WERI-Rb-1 (cell line): ENCODE results near the gene RARS1.

Experiments used
- DNase-seq: peaks from one replicate; pipeline ENCODE4 v3.0.0-alpha.2; 2020
- H3K27ac ChIP-seq: fragments of 250-450 bp; sonication (Bioruptor Pico); 2 replicates; pipeline ENCODE4 v1.5.1; 2020; ENCODE audit warnings: mild to moderate bottlenecking, moderate library complexity
- H3K27me3 ChIP-seq: fragments of 250-450 bp; sonication (Bioruptor Pico); 2 replicates; pipeline ENCODE4 v1.5.1; 2021; ENCODE audit warnings: mild to moderate bottlenecking, low read depth, moderate library complexity; ENCODE audit not compliant: insufficient read depth, severe bottlenecking
- H3K36me3 ChIP-seq: fragments of 250-450 bp; sonication (Bioruptor Pico); 2 replicates; pipeline ENCODE4 v1.5.1; 2020; ENCODE audit warnings: mild to moderate bottlenecking, moderate library complexity
- H3K4me3 ChIP-seq: 2 replicates; pipeline ENCODE4 v1.5.1; 2011; ENCODE audit warnings: low read depth, mild to moderate bottlenecking, control low read depth, low read length
- H3K9me3 ChIP-seq: fragments of 250-450 bp; sonication (Bioruptor Pico); 2 replicates; pipeline ENCODE4 v1.5.1; 2021; ENCODE audit warnings: mild to moderate bottlenecking, moderate library complexity; ENCODE audit not compliant: severe bottlenecking
- TF ChIP-seq, protein P1 (sequence below): IDR thresholded peaks from 2 replicates; pipeline ENCODE4 v1.5.1; 2011; ENCODE audit warnings: low read depth, mild to moderate bottlenecking, control low read depth, inconsistent platforms, low read length

The RARS1 gene

GRCh38 chr5:168463081-168463480 is 23.2 kb upstream of the RARS1 start:
- TF ChIP-seq, protein P1, sequence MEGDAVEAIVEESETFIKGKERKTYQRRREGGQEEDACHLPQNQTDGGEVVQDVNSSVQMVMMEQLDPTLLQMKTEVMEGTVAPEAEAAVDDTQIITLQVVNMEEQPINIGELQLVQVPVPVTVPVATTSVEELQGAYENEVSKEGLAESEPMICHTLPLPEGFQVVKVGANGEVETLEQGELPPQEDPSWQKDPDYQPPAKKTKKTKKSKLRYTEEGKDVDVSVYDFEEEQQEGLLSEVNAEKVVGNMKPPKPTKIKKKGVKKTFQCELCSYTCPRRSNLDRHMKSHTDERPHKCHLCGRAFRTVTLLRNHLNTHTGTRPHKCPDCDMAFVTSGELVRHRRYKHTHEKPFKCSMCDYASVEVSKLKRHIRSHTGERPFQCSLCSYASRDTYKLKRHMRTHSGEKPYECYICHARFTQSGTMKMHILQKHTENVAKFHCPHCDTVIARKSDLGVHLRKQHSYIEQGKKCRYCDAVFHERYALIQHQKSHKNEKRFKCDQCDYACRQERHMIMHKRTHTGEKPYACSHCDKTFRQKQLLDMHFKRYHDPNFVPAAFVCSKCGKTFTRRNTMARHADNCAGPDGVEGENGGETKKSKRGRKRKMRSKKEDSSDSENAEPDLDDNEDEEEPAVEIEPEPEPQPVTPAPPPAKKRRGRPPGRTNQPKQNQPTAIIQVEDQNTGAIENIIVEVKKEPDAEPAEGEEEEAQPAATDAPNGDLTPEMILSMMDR: no peak
- no peak for DNase-seq
- H3K36me3 ChIP-seq: peaks cover 59% of the 10 kb centered on the region
- H3K9me3 ChIP-seq: no peaks in the 10 kb centered on the region
- no peak overlapping the region for H3K27ac ChIP-seq
- H3K4me3 ChIP-seq: no peak overlapping the region
- H3K27me3 ChIP-seq: no peaks in the 10 kb centered on the region

DNA sequence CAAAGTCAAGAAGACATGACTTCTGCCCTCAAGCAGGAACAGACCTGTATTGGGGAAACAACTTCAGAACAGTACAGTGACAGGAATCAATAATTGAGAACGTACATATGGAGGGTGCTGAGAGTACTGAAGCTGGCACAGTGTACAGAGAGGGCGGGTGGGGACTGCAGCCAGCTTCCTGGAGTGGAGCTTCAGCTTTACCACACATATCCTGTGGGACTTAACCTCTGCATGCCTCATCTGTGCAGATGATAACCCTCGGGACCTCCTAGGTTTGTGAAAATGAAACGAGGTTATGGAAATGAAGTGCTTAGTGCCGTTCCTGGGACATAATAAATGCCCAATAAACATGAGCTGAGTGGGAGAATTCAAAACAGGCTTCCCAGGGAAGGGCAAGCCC is 22.1 kb upstream of the RARS1 start:
- no peak overlapping the region for H3K27ac ChIP-seq
- DNase-seq: no peak
- TF ChIP-seq, protein P1: no peak
- H3K36me3 ChIP-seq: peaks cover 59% of the 10 kb centered on the region
- H3K27me3 ChIP-seq: no peaks in the 10 kb centered on the region
- no peaks in the 10 kb centered on the region for H3K9me3 ChIP-seq
- H3K4me3 ChIP-seq: no peak overlapping the region

DNA sequence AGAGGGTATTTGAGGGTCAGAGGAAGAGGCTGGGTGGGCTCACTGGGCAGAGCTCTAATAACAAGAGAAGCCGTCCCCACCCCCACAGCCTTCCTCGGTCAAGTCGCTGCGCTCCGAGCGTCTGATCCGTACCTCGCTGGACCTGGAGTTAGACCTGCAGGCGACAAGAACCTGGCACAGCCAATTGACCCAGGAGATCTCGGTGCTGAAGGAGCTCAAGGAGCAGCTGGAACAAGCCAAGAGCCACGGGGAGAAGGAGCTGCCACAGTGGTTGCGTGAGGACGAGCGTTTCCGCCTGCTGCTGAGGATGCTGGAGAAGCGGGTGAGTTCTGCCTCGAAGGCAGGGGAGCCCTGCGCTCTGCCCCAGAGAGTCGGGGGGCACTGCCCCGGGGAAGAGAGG is 21.6 kb upstream of the RARS1 start:
- no peaks in the 10 kb centered on the region for H3K27me3 ChIP-seq
- no peak overlapping the region for H3K27ac ChIP-seq
- no peaks in the 10 kb centered on the region for H3K9me3 ChIP-seq
- no peak overlapping the region for H3K4me3 ChIP-seq
- H3K36me3 ChIP-seq: peaks cover 61% of the 10 kb centered on the region
- no peak for DNase-seq
- TF ChIP-seq, protein P1: no peak

DNA sequence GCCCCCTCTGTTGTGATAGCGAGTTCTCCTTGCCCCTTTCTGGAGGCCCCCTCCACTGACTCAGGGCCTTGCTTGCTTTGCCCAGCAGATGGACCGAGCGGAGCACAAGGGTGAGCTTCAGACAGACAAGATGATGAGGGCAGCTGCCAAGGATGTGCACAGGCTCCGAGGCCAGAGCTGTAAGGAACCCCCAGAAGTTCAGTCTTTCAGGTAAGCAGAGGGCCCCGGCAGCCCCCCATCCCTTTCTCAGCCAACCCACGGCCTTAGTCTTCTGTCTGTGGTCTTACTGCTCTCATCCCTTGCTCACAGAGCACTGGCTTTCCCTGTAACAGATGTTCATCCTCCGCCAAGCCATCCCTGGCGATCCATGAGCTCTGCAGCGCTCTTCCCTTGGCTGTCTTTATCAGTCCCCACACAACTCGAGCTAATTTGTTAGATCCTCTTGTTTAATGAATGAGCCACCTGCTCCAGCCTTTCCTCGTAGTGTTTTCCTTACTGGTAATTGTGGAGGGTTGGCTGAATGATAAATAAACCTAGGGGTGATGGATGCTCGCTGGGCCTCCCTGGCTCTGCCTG is 18.4 kb upstream of the RARS1 start:
- peak; percentile 54 for DNase-seq
- H3K9me3 ChIP-seq: no peaks in the 10 kb centered on the region
- TF ChIP-seq, protein P1: no peak
- H3K36me3 ChIP-seq: peaks cover 53% of the 10 kb centered on the region
- no peaks in the 10 kb centered on the region for H3K27me3 ChIP-seq
- H3K27ac ChIP-seq: peak overlapping the region; percentile 41; the same call in 1 of the 2 replicates
- no peak overlapping the region for H3K4me3 ChIP-seq

DNA sequence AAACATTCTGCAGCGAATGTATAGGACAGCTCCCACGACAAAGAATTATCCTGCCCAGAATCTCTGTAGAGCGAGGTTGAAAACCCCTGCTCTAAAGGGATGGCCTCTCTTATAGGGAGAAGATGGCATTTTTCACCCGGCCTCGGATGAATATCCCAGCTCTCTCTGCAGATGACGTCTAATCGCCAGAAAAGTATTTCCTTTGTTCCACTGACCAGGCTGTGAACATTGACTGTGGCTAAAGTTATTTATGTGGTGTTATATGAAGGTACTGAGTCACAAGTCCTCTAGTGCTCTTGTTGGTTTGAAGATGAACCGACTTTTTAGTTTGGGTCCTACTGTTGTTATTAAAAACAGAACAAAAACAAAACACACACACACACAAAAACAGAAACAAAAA is 17.4 kb upstream of the RARS1 start:
- H3K4me3 ChIP-seq: no peak overlapping the region
- no peak for DNase-seq
- no peaks in the 10 kb centered on the region for H3K9me3 ChIP-seq
- TF ChIP-seq, protein P1: no peak
- H3K36me3 ChIP-seq: peaks cover 44% of the 10 kb centered on the region
- H3K27me3 ChIP-seq: no peaks in the 10 kb centered on the region
- H3K27ac ChIP-seq: no peak overlapping the region

- DNase-seq: no peak
- no peaks in the 10 kb centered on the region for H3K9me3 ChIP-seq
- no peak overlapping the region for H3K27ac ChIP-seq
- TF ChIP-seq, protein P1: no peak
- H3K4me3 ChIP-seq: no peak overlapping the region
- peaks cover 41% of the 10 kb centered on the region for H3K36me3 ChIP-seq
- no peaks in the 10 kb centered on the region for H3K27me3 ChIP-seq
Measured at GRCh38 chr5:168469816-168470215, 16.5 kb upstream of the RARS1 start.
